RWPE1 (cell line): ENCODE measurements around the gene CCDC157.

ENCODE experiments used
- CTCF ChIA-PET: fragments of 350-600 bp; sonication (Branson Sonifier 250); formaldehyde crosslinking; extraction: SDS; loops from one replicate; lab custom pipeline; 2021; lab: Yijun Ruan, JAX
- POLR2A ChIA-PET: fragments of 400-600 bp; formaldehyde crosslinking; extraction: SDS; loops from one replicate; lab custom pipeline; 2020; ENCODE audit warnings: antibody characterized with exemption; ENCODE audit not compliant: low non-redundant PET; lab: Yijun Ruan, JAX
- DNase-seq: peaks from one replicate; pipeline ENCODE4 v3.0.0; 2012; ENCODE audit warnings: low spot score
- H3K27ac ChIP-seq: fragments of 450-650 bp; 2 replicates; pipeline ENCODE4 v1.5.1; 2017
- CTCF ChIP-seq: fragments of 450-650 bp; conservative IDR thresholded peaks from 2 replicates; pipeline ENCODE4 v1.5.1; 2017; ENCODE audit warnings: low read depth, mild to moderate bottlenecking

Gene CCDC157

DNA sequence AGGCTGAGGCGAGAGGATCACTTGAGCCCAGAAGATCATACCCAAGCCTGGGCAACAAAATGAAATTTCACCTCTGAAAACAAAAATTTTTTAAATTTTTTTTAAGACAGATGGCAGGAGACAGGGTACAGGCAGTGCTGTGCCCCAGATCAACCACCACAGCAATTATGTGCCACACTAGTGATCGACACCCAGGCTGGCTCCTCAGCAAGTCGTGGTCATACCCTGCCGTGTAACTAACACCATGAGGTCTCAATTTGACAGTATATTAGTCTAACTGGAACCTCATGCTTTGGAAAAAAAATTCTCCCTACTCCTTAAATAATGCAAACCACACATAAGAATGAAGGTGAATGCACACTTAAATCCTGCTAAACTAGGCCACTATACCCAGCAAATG lies 8.4 kb upstream of the CCDC157 start:
- POLR2A ChIA-PET, result no interaction called here
- peak overlapping the region; percentile 19; the same call in 1 of the 2 replicates for H3K27ac ChIP-seq
- no peak for TF ChIP-seq CTCF
- CTCF ChIA-PET, result no interaction called here
- DNase-seq, result no peak

DNA sequence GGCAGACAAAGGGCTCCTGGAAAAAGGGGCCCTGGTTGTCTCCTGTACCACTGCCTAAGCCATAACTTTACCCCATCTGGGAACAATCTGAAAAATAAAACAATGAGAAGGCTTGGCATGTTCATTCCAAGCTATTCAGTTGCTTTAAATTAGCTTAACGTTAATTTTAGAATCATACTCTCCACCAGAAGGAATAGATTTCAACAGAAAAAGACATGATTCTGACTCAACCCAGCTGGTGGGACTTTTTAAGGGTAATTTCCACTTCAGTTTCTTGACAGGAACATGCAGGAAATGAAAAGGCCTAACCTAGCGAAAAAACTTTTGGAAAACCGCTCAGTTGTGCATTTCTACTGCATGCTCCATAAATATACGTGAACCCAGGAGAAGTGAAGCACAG lies 8.0 kb upstream of the CCDC157 start:
- no peak for TF ChIP-seq CTCF
- POLR2A ChIA-PET, result no interaction called here
- H3K27ac ChIP-seq, result no peak overlapping the region
- DNase-seq, result no peak
- CTCF ChIA-PET, result no interaction called here

GRCh38 chr22:30351226-30351625 lies 5.6 kb upstream of the CCDC157 start:
- no peak for TF ChIP-seq CTCF
- POLR2A ChIA-PET, result no interaction called here
- no peak for DNase-seq
- CTCF ChIA-PET, result interaction anchor here (0.6 kb wide), 1 partner anchor 36 kb away, joined by 3 read pairs; the partner anchor contains the start of gene RNF215
- no peak overlapping the region for H3K27ac ChIP-seq

DNA sequence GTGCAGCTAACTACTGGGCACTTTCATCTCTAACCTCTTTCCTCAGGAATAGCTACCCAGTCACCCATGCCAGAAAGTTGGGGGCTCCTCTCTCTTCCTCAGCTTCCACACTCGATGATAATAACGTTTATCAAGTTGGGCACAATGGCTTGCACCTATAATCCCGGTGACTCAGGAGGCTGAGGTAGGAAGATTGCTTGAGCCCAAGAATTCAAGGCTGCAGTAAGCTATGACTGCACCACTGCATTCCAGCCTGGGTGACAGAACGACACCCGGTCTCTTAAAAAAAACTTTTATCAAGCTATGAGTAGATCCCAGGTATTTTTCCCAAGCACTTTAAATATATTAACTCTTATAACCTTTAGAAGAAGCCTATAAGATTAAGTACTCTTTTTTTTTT lies 2.2 kb upstream of the CCDC157 start:
- POLR2A ChIA-PET, result no interaction called here
- no peak for TF ChIP-seq CTCF

GRCh38 chr22:30357236-30357570 lies 396 bp downstream of the CCDC157 start:
- no peak for DNase-seq
- H3K27ac ChIP-seq, result peak overlapping the region; percentile 87
- ChIA-PET POLR2A (interaction anchor here (0.6 kb wide), 1 partner anchor 61 kb away, joined by 3 read pairs; no protein-coding TSS in a partner anchor), CTCF (no interaction called here)
- TF ChIP-seq CTCF, result no peak

More for the DNA sequence above, 2.2 kb upstream of the CCDC157 start:
- CTCF ChIA-PET, result interaction anchor here (0.6 kb wide), 2 partner anchors 95 to 531 kb away, joined by 3 to 5 read pairs; no protein-coding TSS in a partner anchor
- no peak overlapping the region for H3K27ac ChIP-seq
- DNase-seq, result no peak

DNA sequence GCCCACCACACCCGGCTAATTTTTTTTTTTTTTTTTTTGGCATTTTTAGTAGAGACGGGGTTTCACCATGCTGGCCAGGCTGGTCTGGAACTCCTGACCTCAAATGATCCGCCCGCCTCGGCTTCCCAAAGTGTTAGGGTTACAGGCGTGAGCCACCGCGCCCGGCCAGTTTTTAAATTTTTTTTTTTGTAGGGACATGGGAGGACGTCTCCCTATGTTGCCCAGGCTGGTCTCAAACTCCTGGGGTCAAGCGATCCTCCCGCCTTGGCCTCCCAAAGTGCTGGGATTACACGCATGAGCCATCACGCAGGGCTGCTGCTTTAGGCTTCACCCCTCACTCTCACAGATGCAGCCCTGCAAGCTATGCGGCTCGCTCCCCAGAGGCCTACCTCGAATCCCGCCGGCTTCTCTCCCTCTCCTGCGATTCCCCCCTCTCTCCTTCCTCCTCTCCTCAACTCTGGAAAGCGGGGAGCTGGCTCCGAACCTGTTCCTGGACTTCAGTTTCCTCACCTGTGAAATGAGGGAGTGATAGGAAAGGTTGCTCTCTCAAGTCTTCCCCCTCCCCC lies 926 bp downstream of the CCDC157 start:
- TF ChIP-seq CTCF, result no peak
- ChIA-PET POLR2A (no interaction called here), CTCF (interaction anchor here (1.4 kb wide), 1 partner anchor 17 kb away, joined by 3 read pairs; no protein-coding TSS in a partner anchor)
- peak overlapping the region; percentile 87; the same call in 1 of the 2 replicates for H3K27ac ChIP-seq
- no peak for DNase-seq
